ENCODE results near the gene IL17RB. TPM values are rescaled to one million over a fixed set of nuclear protein-coding genes. Genes with fewer than 3 reads are reported as not detected.

IL17RB gene
- total RNA-seq, 2 experiments from 2014 or later: 0.57 TPM; not detected in 1

DNA sequence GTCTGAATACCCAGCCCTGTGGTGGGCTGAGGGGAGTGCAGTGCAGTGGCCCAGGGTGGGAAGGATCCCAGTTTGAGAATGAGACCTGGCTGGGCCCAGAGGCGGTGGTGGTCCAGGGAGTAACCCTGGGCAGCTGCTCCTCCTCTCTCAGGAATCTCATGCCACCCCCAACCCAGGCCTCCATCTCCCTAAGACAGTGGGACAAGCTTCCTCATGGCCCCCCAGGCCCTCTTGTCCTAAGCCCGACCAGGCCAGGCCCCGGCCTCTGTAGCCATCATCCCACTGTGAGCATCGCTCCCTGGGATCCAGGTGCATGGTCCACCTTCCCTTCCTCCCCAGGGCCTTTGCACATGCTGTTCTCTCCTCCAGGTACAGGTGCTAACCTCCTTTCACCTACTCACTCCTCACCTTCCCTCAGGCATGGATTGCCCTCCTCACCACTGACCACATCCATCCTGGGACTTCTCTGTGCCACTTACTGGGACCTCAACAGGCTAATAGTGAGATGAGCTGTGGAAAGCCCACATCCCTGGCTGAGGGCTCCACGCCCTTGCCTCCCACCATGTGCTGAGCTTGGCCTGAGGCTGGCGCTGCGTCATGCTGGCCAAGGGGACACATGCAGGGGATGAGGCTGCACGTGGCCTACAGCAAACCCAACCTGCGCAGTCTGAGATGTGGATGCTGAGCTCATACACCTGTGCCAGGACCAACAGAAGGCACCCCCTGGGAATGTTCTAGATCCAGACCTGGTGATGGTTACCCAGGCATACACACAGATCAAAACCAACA lies 10.1 kb upstream of the IL17RB start:
- H3K4me1 ChIP-seq (ENCODE audit: insufficient read depth, low read length, poor library complexity, severe bottlenecking): no peaks in the 10 kb centered on the region
- H3K36me3 ChIP-seq (ENCODE audit: insufficient read depth, low read length): no peaks in the 10 kb centered on the region
- DNase-seq (ENCODE audit: low spot score): no peak
- BruUV-seq (replicated peaks): no TSS peak
- H2AFZ ChIP-seq (ENCODE audit: low read length): no peak overlapping the region
- no peaks in the 10 kb centered on the region for H3K79me2 ChIP-seq (ENCODE audit: insufficient read depth, low read depth, low read length)
- intact Hi-C loops (cut with micrococcal nuclease; ENCODE audit: unreplicated experiment): no loop called here
- H4K20me1 ChIP-seq (ENCODE audit: insufficient read depth, low read length): no peaks in the 10 kb centered on the region
- TF ChIP-seq EZH2phosphoT487 (IDR thresholded peaks at IDR 0.05; ENCODE audit: borderline replicate concordance, low read depth, low read length): no peak
- TF ChIP-seq, protein P1, sequence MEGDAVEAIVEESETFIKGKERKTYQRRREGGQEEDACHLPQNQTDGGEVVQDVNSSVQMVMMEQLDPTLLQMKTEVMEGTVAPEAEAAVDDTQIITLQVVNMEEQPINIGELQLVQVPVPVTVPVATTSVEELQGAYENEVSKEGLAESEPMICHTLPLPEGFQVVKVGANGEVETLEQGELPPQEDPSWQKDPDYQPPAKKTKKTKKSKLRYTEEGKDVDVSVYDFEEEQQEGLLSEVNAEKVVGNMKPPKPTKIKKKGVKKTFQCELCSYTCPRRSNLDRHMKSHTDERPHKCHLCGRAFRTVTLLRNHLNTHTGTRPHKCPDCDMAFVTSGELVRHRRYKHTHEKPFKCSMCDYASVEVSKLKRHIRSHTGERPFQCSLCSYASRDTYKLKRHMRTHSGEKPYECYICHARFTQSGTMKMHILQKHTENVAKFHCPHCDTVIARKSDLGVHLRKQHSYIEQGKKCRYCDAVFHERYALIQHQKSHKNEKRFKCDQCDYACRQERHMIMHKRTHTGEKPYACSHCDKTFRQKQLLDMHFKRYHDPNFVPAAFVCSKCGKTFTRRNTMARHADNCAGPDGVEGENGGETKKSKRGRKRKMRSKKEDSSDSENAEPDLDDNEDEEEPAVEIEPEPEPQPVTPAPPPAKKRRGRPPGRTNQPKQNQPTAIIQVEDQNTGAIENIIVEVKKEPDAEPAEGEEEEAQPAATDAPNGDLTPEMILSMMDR (conservative IDR thresholded peaks at IDR 0.05; ENCODE audit: low read length): no peak
- no peak overlapping the region for H3K27ac ChIP-seq (ENCODE audit: low read depth, low read length, poor library complexity, severe bottlenecking)
- ChIA-PET CTCF (ENCODE audit: unreplicated experiment) (no interaction called here), POLR2A (no interaction called here)
- no peak overlapping the region for H3K4me2 ChIP-seq (ENCODE audit: low read length)
- H3K9me2 ChIP-seq (ENCODE audit: insufficient read depth, low read length): no peaks in the 10 kb centered on the region
- no peak overlapping the region for H3K4me3 ChIP-seq (ENCODE audit: low read depth, low read length, poor library complexity, severe bottlenecking)
- H3K9me3 ChIP-seq (ENCODE audit: low read length): no peaks in the 10 kb centered on the region

DNA sequence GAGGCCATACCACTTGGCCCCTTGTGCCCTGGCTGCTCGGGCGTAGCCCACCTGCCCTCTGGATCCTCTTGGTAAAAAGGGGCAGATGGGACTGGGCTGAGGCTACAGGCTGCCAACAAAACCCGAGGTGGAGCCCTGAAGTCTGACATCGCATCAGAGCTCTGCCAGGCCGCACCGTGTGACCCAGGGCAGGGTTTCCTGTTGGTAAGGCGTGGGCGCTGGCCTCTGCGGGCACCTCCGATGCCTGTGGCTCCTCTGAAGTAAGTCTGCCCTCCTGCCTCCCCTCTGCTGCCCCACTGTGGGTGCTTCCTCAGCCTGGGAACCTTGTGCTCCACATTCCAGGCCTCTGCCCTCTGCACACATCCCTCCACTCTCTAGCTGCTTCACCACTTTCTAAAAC lies 9.0 kb upstream of the IL17RB start:
- TF ChIP-seq, protein P1 (conservative IDR thresholded peaks at IDR 0.05; ENCODE audit: low read length): no peak
- TF ChIP-seq EZH2phosphoT487 (IDR thresholded peaks at IDR 0.05; ENCODE audit: borderline replicate concordance, low read depth, low read length): no peak
- intact Hi-C loops (cut with micrococcal nuclease; ENCODE audit: unreplicated experiment): no loop called here
- BruUV-seq (replicated peaks): no TSS peak
- Histone ChIP-seq H3K4me3 (ENCODE audit: low read depth, low read length, poor library complexity, severe bottlenecking) (no peak overlapping the region), H3K4me2 (ENCODE audit: low read length) (no peak overlapping the region), H3K36me3 (ENCODE audit: insufficient read depth, low read length) (no peaks in the 10 kb centered on the region), H2AFZ (ENCODE audit: low read length) (no peak overlapping the region), H3K4me1 (ENCODE audit: insufficient read depth, low read length, poor library complexity, severe bottlenecking) (no peaks in the 10 kb centered on the region), H4K20me1 (ENCODE audit: insufficient read depth, low read length) (no peaks in the 10 kb centered on the region), H3K9me3 (ENCODE audit: low read length) (no peaks in the 10 kb centered on the region), H3K9me2 (ENCODE audit: insufficient read depth, low read length) (no peaks in the 10 kb centered on the region), H3K79me2 (ENCODE audit: insufficient read depth, low read depth, low read length) (no peaks in the 10 kb centered on the region), H3K27ac (ENCODE audit: low read depth, low read length, poor library complexity, severe bottlenecking) (no peak overlapping the region)
- ChIA-PET POLR2A (no interaction called here), CTCF (ENCODE audit: unreplicated experiment) (no interaction called here)
- no peak for DNase-seq (ENCODE audit: low spot score)

DNA sequence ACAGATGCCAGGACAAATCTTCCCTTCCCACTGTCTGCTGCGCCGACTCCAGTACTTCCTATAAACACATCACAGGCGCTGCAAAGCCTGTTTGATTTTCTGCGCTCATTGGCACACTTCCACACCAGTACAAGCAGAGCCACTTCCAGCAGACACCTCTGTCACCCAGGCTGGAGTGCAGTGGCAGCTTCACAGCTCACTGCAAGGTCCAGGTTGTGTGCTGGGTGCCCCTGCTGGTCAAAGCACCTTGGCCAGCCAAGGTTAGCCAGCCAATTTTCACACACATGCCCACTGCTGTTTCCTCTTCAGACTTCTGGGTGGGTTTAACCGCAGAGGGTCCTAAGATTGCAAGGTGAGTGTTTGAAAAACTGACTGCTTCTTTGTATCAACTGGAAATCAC lies 5.1 kb upstream of the IL17RB start:
- TF ChIP-seq EZH2phosphoT487 (IDR thresholded peaks at IDR 0.05; ENCODE audit: borderline replicate concordance, low read depth, low read length): no peak
- TF ChIP-seq, protein P1 (conservative IDR thresholded peaks at IDR 0.05; ENCODE audit: low read length): no peak
- H3K36me3 ChIP-seq (ENCODE audit: insufficient read depth, low read length): no peaks in the 10 kb centered on the region
- no peak for DNase-seq (ENCODE audit: low spot score)
- H3K4me3 ChIP-seq (ENCODE audit: low read depth, low read length, poor library complexity, severe bottlenecking): no peak overlapping the region
- no peaks in the 10 kb centered on the region for H3K9me2 ChIP-seq (ENCODE audit: insufficient read depth, low read length)
- H3K4me2 ChIP-seq (ENCODE audit: low read length): no peak overlapping the region
- no TSS peak for BruUV-seq (replicated peaks)
- no peak overlapping the region for H3K27ac ChIP-seq (ENCODE audit: low read depth, low read length, poor library complexity, severe bottlenecking)
- no peaks in the 10 kb centered on the region for H3K9me3 ChIP-seq (ENCODE audit: low read length)
- ChIA-PET CTCF (ENCODE audit: unreplicated experiment) (no interaction called here), POLR2A (no interaction called here)
- H3K79me2 ChIP-seq (ENCODE audit: insufficient read depth, low read depth, low read length): no peaks in the 10 kb centered on the region
- H2AFZ ChIP-seq (ENCODE audit: low read length): no peak overlapping the region
- H3K4me1 ChIP-seq (ENCODE audit: insufficient read depth, low read length, poor library complexity, severe bottlenecking): peaks cover 15% of the 10 kb centered on the region
- no peaks in the 10 kb centered on the region for H4K20me1 ChIP-seq (ENCODE audit: insufficient read depth, low read length)
- intact Hi-C loops (cut with micrococcal nuclease; ENCODE audit: unreplicated experiment): loop anchor here (5.0 kb wide), 1 partner anchor 94 kb away; no protein-coding TSS in a partner anchor

All from OCI-LY7 (cell line).